Adrenal gland (tissue), 12 donors: Measurements from ENCODE around the gene RLF. TPM values are rescaled to one million over a fixed set of nuclear protein-coding genes. Genes with fewer than 3 reads are reported as not detected.
"Not testable (repeated sequence)": the region's sequence is repeated elsewhere in the genome, so short reads cannot be mapped to it uniquely, and the experiment has no call there.

Source experiments
- DNase-seq, 7 donors: peaks; one replicate each; pipeline ENCODE4 v3.0.0-alpha.2; 2019 to 2020
- H3K27ac ChIP-seq, 5 donors: fragments of 200-600 bp; sonication (generic) in 4 of 5; 1 replicate in 3 of 5; 2 replicates in 2 of 5; pipeline versions ENCODE4 v1.5.1 to v1.8.0; 2016 to 2020; ENCODE audit warnings: mild to moderate bottlenecking in 1 of 5
- H3K27me3 ChIP-seq: fragments of 200-600 bp; 2 replicates; pipeline ENCODE4 v1.8.0; 2021
- H3K36me3 ChIP-seq, 2 donors: fragments of 200-600 bp; replicated peaks in 1 of 2; 1 replicate in 1 of 2; 2 replicates in 1 of 2; pipeline versions ENCODE4 v1.5.1 to v1.8.0; 2018 to 2022
- H3K4me1 ChIP-seq, 2 donors: fragments of 200-600 bp; replicated peaks in 1 of 2; 1 replicate in 1 of 2; 2 replicates in 1 of 2; pipeline versions ENCODE4 v1.5.1 to v1.8.0; 2018 to 2021
- H3K4me3 ChIP-seq, 4 donors: fragments of 200-600 bp; sonication (generic) in 3 of 4; one replicate each; pipeline ENCODE4 v1.5.1; 2016 to 2018
- H3K9me3 ChIP-seq, 3 donors: fragments of 200-600 bp; sonication (generic) in 1 of 3; replicated peaks in 1 of 3; 1 replicate in 2 of 3; 2 replicates in 1 of 3; pipeline versions ENCODE4 v1.5.1 to v1.8.0; 2016 to 2021
- POLR2A ChIP-seq, 2 donors: fragments of 450-650 bp; IDR thresholded peaks; one replicate each; pipeline ENCODE4 v1.6.1; 2017; ENCODE audit warnings: antibody characterized with exemption in 2 of 2, mild to moderate bottlenecking in 2 of 2, moderate library complexity in 1 of 2
- WGBS, 4 donors: extraction: QIAGEN DNeasy Blood & Tissue Kit in 2 of 4; methylation state at CpG; one replicate each; pipeline versions ENCODE4 v1.1.5 to v1.1.7; 2013 to 2017; 5-methylcytosine and 5-hydroxymethylcytosine counted together
- intact Hi-C, 2 donors: fragments of 100-400 bp; cut with DNase I; formaldehyde crosslinking; loops; one replicate each; pipeline versions ENCODE4 v1.14.1 to v1.15.0; 2022 to 2023
- polyA plus RNA-seq, 3 donors: library from polyadenylated mRNA; stranded (reverse); fragments of 200-250 nt in 2 of 3; fragments of 350-450 nt in 1 of 3; fragmentation: Illumina TruSeq in 1 of 3; extraction: RNeasy Lipid Tissue Mini Kit (QIAGEN cat#74804) in 1 of 3; gene quantifications; one replicate each; pipeline ENCODE4 v1.2.3, GENCODE V29; 2013 to 2014
- total RNA-seq, 9 donors: library from RNA; depleted of rRNA in 4 of 9; stranded (reverse); fragments of >200 nt in 4 of 9; fragments of 120-200 nt in 1 of 9; fragmentation: NEBNext Ultra II Directional in 1 of 9; extraction: Animal tissue kit (Norgen Biotek cat#: 25700) in 1 of 9; gene quantifications; one replicate each; pipeline versions ENCODE4 v1.1.0 to v1.2.4, GENCODE V29; 2013 to 2023
- TF ChIP-seq, protein P1 (sequence below), 6 experiments: fragments of 450-650 bp in 4 of 6; fragments of 200-600 bp in 2 of 6; sonication (generic) in 1 of 6; IDR thresholded peaks; 1 replicate in 5 of 6; 2 replicates in 1 of 6; pipeline versions ENCODE4 v1.5.1 to v1.8.0; 2016 to 2021; ENCODE audit warnings: antibody characterized with exemption in 6 of 6, mild to moderate bottlenecking in 2 of 6, moderate library complexity in 1 of 6
- donor health status: healthy with polysubstance abuse.
- donor health status: Bipolar disorder and iron deficiency.
- donor health status: DM: yes; HTN: yes; CAD: no.
- donor health status: DM: no; HTN: no; CAD: no.
- donor health status: DM: no; HTN: no; CAD: no.
- donor health status: DM: yes; HTN: yes; CAD: no.

Gene RLF
- total and polyA plus RNA-seq, 12 donors: 3.7 to 18.8 (median 11.3) TPM

DNA sequence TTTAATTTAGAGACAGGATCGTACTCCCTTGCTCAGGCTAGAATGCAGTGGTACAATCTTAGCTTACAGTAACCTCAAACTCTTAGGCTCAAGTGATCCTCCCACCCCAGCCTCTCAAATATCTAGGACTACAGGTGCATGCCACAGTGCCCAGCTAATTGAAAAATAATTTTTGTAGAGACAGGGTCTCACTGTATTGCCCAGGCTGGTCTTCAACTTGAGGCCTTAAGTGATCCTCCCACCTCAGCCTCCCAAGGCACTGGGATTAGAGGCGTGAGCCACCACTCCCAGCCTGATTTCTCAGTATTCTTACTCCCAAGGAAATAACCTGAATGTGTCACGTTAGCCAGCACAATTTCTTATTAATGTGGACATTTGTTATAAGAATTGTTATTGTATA, 9.8 kb downstream of the RLF start:
- no peaks in the 10 kb centered on the region for H3K9me3 ChIP-seq
- TF ChIP-seq POLR2A (IDR thresholded peaks at IDR 0.05): no peak
- TF ChIP-seq, protein P1, sequence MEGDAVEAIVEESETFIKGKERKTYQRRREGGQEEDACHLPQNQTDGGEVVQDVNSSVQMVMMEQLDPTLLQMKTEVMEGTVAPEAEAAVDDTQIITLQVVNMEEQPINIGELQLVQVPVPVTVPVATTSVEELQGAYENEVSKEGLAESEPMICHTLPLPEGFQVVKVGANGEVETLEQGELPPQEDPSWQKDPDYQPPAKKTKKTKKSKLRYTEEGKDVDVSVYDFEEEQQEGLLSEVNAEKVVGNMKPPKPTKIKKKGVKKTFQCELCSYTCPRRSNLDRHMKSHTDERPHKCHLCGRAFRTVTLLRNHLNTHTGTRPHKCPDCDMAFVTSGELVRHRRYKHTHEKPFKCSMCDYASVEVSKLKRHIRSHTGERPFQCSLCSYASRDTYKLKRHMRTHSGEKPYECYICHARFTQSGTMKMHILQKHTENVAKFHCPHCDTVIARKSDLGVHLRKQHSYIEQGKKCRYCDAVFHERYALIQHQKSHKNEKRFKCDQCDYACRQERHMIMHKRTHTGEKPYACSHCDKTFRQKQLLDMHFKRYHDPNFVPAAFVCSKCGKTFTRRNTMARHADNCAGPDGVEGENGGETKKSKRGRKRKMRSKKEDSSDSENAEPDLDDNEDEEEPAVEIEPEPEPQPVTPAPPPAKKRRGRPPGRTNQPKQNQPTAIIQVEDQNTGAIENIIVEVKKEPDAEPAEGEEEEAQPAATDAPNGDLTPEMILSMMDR (IDR thresholded peaks at IDR 0.05): no peak
- no peak for DNase-seq
- peaks cover 6 to 30% of the 10 kb centered on the region in 2 donors for H3K4me1 ChIP-seq
- no peaks in the 10 kb centered on the region for H3K36me3 ChIP-seq
- no peaks in the 10 kb centered on the region for H3K27me3 ChIP-seq
- intact Hi-C loops: no loop called here
- no peak overlapping the region for H3K4me3 ChIP-seq
- no peak overlapping the region for H3K27ac ChIP-seq
- WGBS, 4 donors: 86 to 96% (median 92%) methylated on average over 3 of the region's 3 CpGs

DNA sequence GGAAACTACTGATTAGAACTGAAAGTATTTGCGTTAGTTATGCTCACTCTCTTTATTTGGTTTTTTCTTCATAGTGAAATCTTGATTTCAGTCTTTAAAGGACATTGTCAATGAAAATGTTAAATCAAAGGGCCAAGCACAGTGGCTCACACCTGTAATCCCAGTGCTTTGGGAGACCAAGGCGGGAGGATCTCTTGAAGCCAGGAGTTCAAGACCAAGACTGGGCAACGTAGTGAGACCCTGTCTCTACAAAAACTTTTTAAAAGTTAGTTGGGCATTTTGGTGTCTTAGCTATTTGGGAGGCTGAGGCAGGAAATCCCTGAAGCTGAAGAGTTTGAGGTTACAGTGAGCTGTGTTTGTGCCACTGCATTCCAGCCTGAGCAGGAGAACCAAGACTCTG, 13.6 kb downstream of the RLF start:
- WGBS, 4 donors: 90 to 92% (median 91%) methylated on average over 3 of the region's 3 CpGs
- TF ChIP-seq POLR2A (IDR thresholded peaks at IDR 0.05): no peak
- TF ChIP-seq, protein P1 (IDR thresholded peaks at IDR 0.05): no peak
- Histone ChIP-seq H3K27me3 (no peaks in the 10 kb centered on the region), H3K27ac (no peak overlapping the region), H3K4me3 (no peak overlapping the region), H3K9me3 (no peaks in the 10 kb centered on the region), H3K36me3 (no peaks in the 10 kb centered on the region), H3K4me1 (peaks cover 6 to 18% of the 10 kb centered on the region in 2 donors)
- DNase-seq: no peak
- intact Hi-C loops: no loop called here

DNA sequence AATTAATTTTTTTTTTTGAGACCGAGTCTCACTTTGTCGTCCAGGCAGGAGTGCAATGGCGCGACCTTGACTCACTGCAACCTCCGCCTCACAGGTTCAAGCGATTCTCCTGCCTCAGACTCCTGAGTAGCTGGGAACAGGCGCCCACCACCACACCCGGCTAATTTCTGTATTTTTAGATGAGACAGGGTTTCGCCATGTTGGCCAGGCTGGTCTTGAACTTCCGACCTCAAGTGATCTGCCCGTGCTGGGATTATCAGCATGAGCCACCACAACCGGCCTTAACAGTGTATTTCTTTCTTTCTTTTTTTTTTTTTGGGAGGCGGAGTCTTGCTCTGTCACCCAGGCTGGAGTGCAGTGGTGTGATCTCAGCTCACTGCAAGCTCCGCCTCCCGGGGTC, 15.8 kb downstream of the RLF start:
- H3K27me3 ChIP-seq, intact Hi-C loops, H3K27ac ChIP-seq, H3K36me3 ChIP-seq, H3K4me3 ChIP-seq, H3K9me3 ChIP-seq, DNase-seq, H3K4me1 ChIP-seq: not testable (repeated sequence)
- 89 to 93% (median 91%) methylated on average over 14 to 15 of the region's 15 CpGs for WGBS, 4 donors

DNA sequence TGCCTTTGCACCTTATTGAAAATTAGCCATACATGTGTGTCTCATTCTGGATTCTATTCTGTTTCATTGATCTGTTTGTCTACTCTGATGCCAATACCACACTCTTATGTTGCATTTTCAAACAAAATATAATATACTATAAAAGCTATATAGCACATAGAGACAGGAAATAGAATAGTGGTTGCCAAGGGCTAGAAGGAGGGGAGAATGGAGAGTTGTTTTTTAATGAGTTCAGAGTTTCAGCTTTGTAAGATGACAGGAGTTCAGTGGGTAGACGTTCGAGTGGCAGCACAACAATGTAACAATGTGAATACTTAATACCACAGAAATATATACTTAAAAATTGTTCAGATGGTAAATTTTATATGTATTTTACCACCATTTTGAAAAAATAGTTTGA, 17.0 kb downstream of the RLF start:
- no peak for DNase-seq
- H3K27me3 ChIP-seq: no peaks in the 10 kb centered on the region
- intact Hi-C loops: no loop called here
- H3K27ac ChIP-seq: no peak overlapping the region
- H3K4me3 ChIP-seq: no peak overlapping the region
- no peaks in the 10 kb centered on the region for H3K9me3 ChIP-seq
- H3K36me3 ChIP-seq: no peaks in the 10 kb centered on the region
- peaks cover 10% of the 10 kb centered on the region in 2 donors for H3K4me1 ChIP-seq
- 52 to 67% (median 60%) methylated on average over 2 of the region's 2 CpGs for WGBS, 4 donors
- no peak for TF ChIP-seq POLR2A (IDR thresholded peaks at IDR 0.05)
- TF ChIP-seq, protein P1 (IDR thresholded peaks at IDR 0.05): no peak

DNA sequence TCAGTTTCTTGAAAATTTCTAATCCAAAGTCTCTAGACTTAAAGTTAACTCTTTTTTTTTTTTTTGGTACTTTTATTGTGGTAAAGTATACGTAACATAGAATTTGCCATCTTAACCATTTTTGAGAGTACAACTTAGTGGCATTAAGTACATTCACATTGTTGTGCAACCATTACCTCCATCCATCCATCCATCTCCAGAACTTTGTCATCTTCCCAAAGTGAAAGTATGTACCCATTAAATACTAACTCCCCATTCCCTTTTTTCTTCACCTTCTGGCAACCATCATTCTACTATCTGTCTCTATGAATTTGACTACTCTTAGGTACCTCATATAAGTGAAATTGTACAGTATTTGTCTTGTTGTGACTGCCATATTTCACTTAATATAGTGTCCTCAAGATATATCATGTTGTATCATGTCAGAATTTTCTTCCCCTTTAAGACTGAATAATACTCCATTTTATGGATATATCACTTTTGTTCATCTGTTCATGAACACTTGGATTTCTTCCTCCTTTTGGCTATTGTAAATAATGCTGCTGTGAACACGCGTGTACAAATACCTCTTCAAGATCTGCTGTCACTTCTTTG, 18.4 kb downstream of the RLF start:
- H3K4me1 ChIP-seq: peaks cover 10 to 18% of the 10 kb centered on the region in 2 donors
- intact Hi-C loops: no loop called here
- no peak overlapping the region for H3K27ac ChIP-seq
- no peak for DNase-seq
- no peaks in the 10 kb centered on the region for H3K9me3 ChIP-seq
- H3K4me3 ChIP-seq: no peak overlapping the region
- H3K27me3 ChIP-seq: no peaks in the 10 kb centered on the region
- TF ChIP-seq, protein P1 (IDR thresholded peaks at IDR 0.05): no peak
- no peak for TF ChIP-seq POLR2A (IDR thresholded peaks at IDR 0.05)
- H3K36me3 ChIP-seq: no peaks in the 10 kb centered on the region
- 98 to 99% (median 99%) methylated on average over 3 of the region's 3 CpGs for WGBS, 4 donors
